ENCODE measurements around the gene NSFL1C. TPM values are rescaled to one million over a fixed set of nuclear protein-coding genes. Genes with fewer than 3 reads are reported as not detected.

The NSFL1C gene
- polyA plus RNA-seq, 3 donors from 2014 or later = 75.1 to 97.5 (median 78.2) TPM

GRCh38 chr20:1394686-1395085 is 72.0 kb downstream of the NSFL1C start:
- DNase-seq = no peak
- peak overlapping the region in 1 of 5 donors; percentile 38 for H3K4me3 Mint-ChIP-seq
- H3K27me3 Mint-ChIP-seq (ENCODE audit: low read depth in 3 of 3) = peaks cover 5 to 17% (median 16%) of the 10 kb centered on the region in 3 donors
- no peaks in the 10 kb centered on the region for H3K9me3 Mint-ChIP-seq
- no peak overlapping the region for H3K27ac Mint-ChIP-seq
- H3K4me1 Mint-ChIP-seq = peaks cover 34 to 38% of the 10 kb centered on the region in 2 donors
- H3K36me3 Mint-ChIP-seq = no peaks in the 10 kb centered on the region

- Mint-ChIP-seq H3K9me3 (no peaks in the 10 kb centered on the region), H3K36me3 (no peaks in the 10 kb centered on the region), H3K27ac (peak overlapping the region; percentile 86 to 98 (median 98)), H3K27me3 (ENCODE audit: low read depth in 3 of 3) (peaks cover under 1 to 17% (median 16%) of the 10 kb centered on the region in 3 donors), H3K4me3 (peak overlapping the region; percentile 92 to 98 (median 96)), H3K4me1 (peaks cover 44 to 48% of the 10 kb centered on the region in 2 donors)
- no peak for DNase-seq
These were observed 73.2 kb downstream of the NSFL1C start for GRCh38 chr20:1393507-1393882.

- no peaks in the 10 kb centered on the region for H3K36me3 Mint-ChIP-seq
- H3K4me1 Mint-ChIP-seq = peaks cover 50 to 54% of the 10 kb centered on the region in 2 donors
- peaks cover 0 to 19% (median 16%) of the 10 kb centered on the region in 3 donors for H3K27me3 Mint-ChIP-seq (ENCODE audit: low read depth in 3 of 3)
- peak within 1 kb of the TSS; percentile 86 to 98 (median 98) for H3K27ac Mint-ChIP-seq
- peak; percentile 85 to 90 (median 86) for DNase-seq
- H3K9me3 Mint-ChIP-seq = no peaks in the 10 kb centered on the region
- H3K4me3 Mint-ChIP-seq = peak within 1 kb of the TSS; percentile 92 to 98 (median 96)
These were observed 73.7 kb downstream of the NSFL1C start, which contains the start of gene FKBP1A for GRCh38 chr20:1392693-1393506. FKBP1A (minus strand) TSS chr20:1393054; CDS start chr20:1392998, 56 bp downstream.

- Mint-ChIP-seq H3K4me1 (peaks cover 54 to 60% of the 10 kb centered on the region in 2 donors), H3K27me3 (ENCODE audit: low read depth in 3 of 3) (peaks cover 0 to 19% (median 16%) of the 10 kb centered on the region in 3 donors), H3K4me3 (peak overlapping the region; percentile 85 to 87 (median 86)), H3K27ac (peak overlapping the region; percentile 79 to 87 (median 84)), H3K9me3 (no peaks in the 10 kb centered on the region), H3K36me3 (no peaks in the 10 kb centered on the region)
- no peak for DNase-seq
These were observed 74.3 kb downstream of the NSFL1C start for GRCh38 chr20:1392443-1392692.

Other genes with a start within 250 kb of the NSFL1C start
- gene RAD21L1, start 240.8 kb downstream of the NSFL1C start, polyA plus RNA-seq = not detected
- gene SNPH, start 200.6 kb downstream of the NSFL1C start, polyA plus RNA-seq = 1 to 10 TPM in 2 of 3 donors, under 1 TPM in 1; 0.59 to 2.8 (median 1.1) TPM
- gene SDCBP2, start 137.7 kb downstream of the NSFL1C start, polyA plus RNA-seq = 1 to 10 TPM; 1.3 to 2.0 (median 1.8) TPM
- 10 to 100 TPM; 45.1 to 70.7 (median 47.5) TPM for gene FKBP1A, start 73.8 kb downstream of the NSFL1C start, polyA plus RNA-seq
- gene SIRPB2, start 24.6 kb upstream of the NSFL1C start, polyA plus RNA-seq = under 1 TPM; 0.60 to 0.95 (median 0.63) TPM
- under 1 TPM in 1 of 3 donors, not detected in 2; 0.35 TPM for gene SIRPD, start 90.9 kb upstream of the NSFL1C start, polyA plus RNA-seq
- gene SIRPB1, start 153.2 kb upstream of the NSFL1C start, polyA plus RNA-seq = 1 to 10 TPM in 2 of 3 donors, under 1 TPM in 1; 0.50 to 1.8 (median 1.7) TPM
- gene SIRPG, start 190.9 kb upstream of the NSFL1C start, polyA plus RNA-seq = 10 to 100 TPM in 1 of 3 donors, 1 to 10 TPM in 2; 5.5 to 14.7 (median 6.3) TPM